ENCODE results near the gene C11orf16.
"Not testable (repeated sequence)": the region's sequence is repeated elsewhere in the genome, so short reads cannot be mapped to it uniquely, and the experiment has no call there.

Gene C11orf16

GRCh38 chr11:8932564-8933180, at the start of gene C11orf16:
C11orf16 (minus strand) TSS chr11:8932947; CDS start chr11:8932308, 639 bp downstream.
- TF ChIP-seq CTCF (IDR thresholded peaks at IDR 0.05; ENCODE audit: low read depth, low read length, missing control alignments) = no peak
- H3K4me3 ChIP-seq (ENCODE audit: low read depth, low read length) = no peak within 1 kb of the TSS
- DNase-seq (ENCODE audit: low read depth) = no peak

GRCh38 chr11:8980485-8980884, 47.7 kb upstream of the C11orf16 start:
- H3K4me3 ChIP-seq (ENCODE audit: low read depth, low read length) = no peak overlapping the region
- DNase-seq (ENCODE audit: low read depth) = no peak
- TF ChIP-seq CTCF (IDR thresholded peaks at IDR 0.05; ENCODE audit: low read depth, low read length, missing control alignments) = no peak

GRCh38 chr11:8979365-8979764, 46.6 kb upstream of the C11orf16 start:
- not testable (repeated sequence) for DNase-seq (ENCODE audit: low read depth); H3K4me3 ChIP-seq (ENCODE audit: low read depth, low read length)

GRCh38 chr11:8973121-8973520, 40.4 kb upstream of the C11orf16 start:
- no peak overlapping the region for H3K4me3 ChIP-seq (ENCODE audit: low read depth, low read length)
- no peak for TF ChIP-seq CTCF (IDR thresholded peaks at IDR 0.05; ENCODE audit: low read depth, low read length, missing control alignments)
- no peak for DNase-seq (ENCODE audit: low read depth)

GRCh38 chr11:8971924-8972316, 39.2 kb upstream of the C11orf16 start:
- DNase-seq (ENCODE audit: low read depth) = no peak
- no peak for TF ChIP-seq CTCF (IDR thresholded peaks at IDR 0.05; ENCODE audit: low read depth, low read length, missing control alignments)
- H3K4me3 ChIP-seq (ENCODE audit: low read depth, low read length) = no peak overlapping the region

GRCh38 chr11:8971196-8971923, 38.6 kb upstream of the C11orf16 start:
- no peak for TF ChIP-seq CTCF (IDR thresholded peaks at IDR 0.05; ENCODE audit: low read depth, low read length, missing control alignments)

GRCh38 chr11:8967184-8967583, 34.4 kb upstream of the C11orf16 start:
- TF ChIP-seq CTCF (IDR thresholded peaks at IDR 0.05; ENCODE audit: low read depth, low read length, missing control alignments) = no peak

More at GRCh38 chr11:8971196-8971923, 38.6 kb upstream of the C11orf16 start:
- no peak overlapping the region for H3K4me3 ChIP-seq (ENCODE audit: low read depth, low read length)
- DNase-seq (ENCODE audit: low read depth) = no peak

More at GRCh38 chr11:8967184-8967583, 34.4 kb upstream of the C11orf16 start:
- DNase-seq (ENCODE audit: low read depth) = no peak
- no peak overlapping the region for H3K4me3 ChIP-seq (ENCODE audit: low read depth, low read length)

Data from GM12864 (cell line).